Measurements from ENCODE around the gene ATG9B. TPM values are rescaled to one million over a fixed set of nuclear protein-coding genes. Genes with fewer than 3 reads are reported as not detected.

The ATG9B gene
- total RNA-seq, 3 donors from 2014 or later (not counting 1 experiment from before 2014, with no cell fraction given) = 4.4 to 4.6 (median 4.5) TPM

DNA sequence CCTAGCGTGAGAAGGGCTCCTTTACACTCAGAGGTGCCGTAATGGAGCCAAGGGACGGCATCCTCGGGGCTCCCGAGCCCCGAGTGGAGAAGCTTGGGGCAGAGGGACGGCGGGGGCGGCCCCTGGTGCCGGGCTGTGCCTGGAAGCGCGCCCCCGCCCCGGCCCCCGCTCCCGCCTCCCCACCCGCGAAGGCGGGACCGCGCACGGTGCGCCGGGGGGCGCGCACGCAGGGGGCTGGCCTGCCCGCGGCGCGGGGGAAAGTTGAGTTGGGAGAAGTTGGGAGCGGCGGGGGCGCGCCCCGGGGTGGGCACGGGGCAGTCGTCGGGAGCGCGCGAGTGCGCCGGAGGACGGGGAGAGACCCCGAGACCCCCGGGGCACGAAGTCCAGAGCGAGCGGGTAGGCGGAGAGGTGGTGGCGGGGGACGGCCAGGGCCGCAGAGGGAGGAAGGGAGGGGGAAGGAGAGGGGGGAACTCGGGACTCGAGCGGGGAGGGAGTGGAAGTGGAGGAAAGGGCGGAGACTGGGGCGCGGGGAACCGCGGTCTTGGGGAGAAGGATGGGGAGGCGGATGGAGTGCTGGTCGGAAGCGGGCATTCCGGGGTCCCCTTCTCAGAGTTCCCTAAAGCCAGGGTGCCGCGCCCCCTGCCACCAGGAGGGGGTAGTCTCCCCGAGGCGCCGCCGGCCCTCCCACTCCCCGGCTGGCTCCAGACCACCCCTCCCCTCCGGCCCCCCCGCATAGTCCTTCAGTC is 35.2 kb upstream of the ATG9B start, which contains the start of gene SLC4A2:
SLC4A2 (plus strand) TSS at position 223 of the 746 bp plus-strand sequence. CDS start 2,399 bp downstream, outside the sequence.
- Histone ChIP-seq H3K27me3 (ENCODE audit: control insufficient read depth, insufficient read depth, low read length) (no peaks in the 10 kb centered on the region), H3K4me3 (ENCODE audit: low read length) (peak within 1 kb of the TSS; percentile 68), H3K27ac (ENCODE audit: low read length) (peak within 1 kb of the TSS; percentile 90), H3K9me3 (ENCODE audit: control insufficient read depth, insufficient read depth, low read length) (no peaks in the 10 kb centered on the region), H3K4me1 (ENCODE audit: control insufficient read depth, insufficient read depth, low read length) (peaks cover 37% of the 10 kb centered on the region), H3K36me3 (ENCODE audit: control insufficient read depth, insufficient read depth, low read length) (peaks cover 2% of the 10 kb centered on the region)
- peak; percentile 76 to 85 for DNase-seq
- intact Hi-C loops (cut with micrococcal nuclease) = loop anchor here (2.0 kb wide), 1 partner anchor 173 kb away; the partner anchor contains the start of gene CHPF2
- no peaks in the 10 kb centered on the region for H3K9me3 Mint-ChIP-seq
- H3K36me3 Mint-ChIP-seq = no peaks in the 10 kb centered on the region
- peak within 1 kb of the TSS; percentile 91 to 93 for H3K27ac Mint-ChIP-seq
- peaks cover 16 to 45% of the 10 kb centered on the region in 2 donors for H3K4me1 Mint-ChIP-seq
- peak; percentile 50 for TF ChIP-seq CTCF (IDR thresholded peaks at IDR 0.05)
- no peaks in the 10 kb centered on the region for H3K27me3 Mint-ChIP-seq (ENCODE audit: low read depth in 2 of 2)
- peak within 1 kb of the TSS; percentile 96 for H3K4me3 Mint-ChIP-seq
- under 1% methylated on average over 75 of the region's 75 CpGs for WGBS (ENCODE audit: insufficient coverage)
- ATAC-seq = peak; percentile 30 to 62 (median 41)

GRCh38 chr7:151058781-151059366 is 34.6 kb upstream of the ATG9B start:
- 6% methylated on average over 14 of the region's 18 CpGs for WGBS (ENCODE audit: insufficient coverage)
- peak overlapping the region; percentile 68 for H3K4me3 ChIP-seq (ENCODE audit: low read length)
- H3K4me1 ChIP-seq (ENCODE audit: control insufficient read depth, insufficient read depth, low read length) = peaks cover 37% of the 10 kb centered on the region
- H3K9me3 Mint-ChIP-seq = no peaks in the 10 kb centered on the region
- peak overlapping the region; percentile 90 for H3K27ac ChIP-seq (ENCODE audit: low read length)
- no peak for TF ChIP-seq CTCF (IDR thresholded peaks at IDR 0.05)
- H3K27ac Mint-ChIP-seq = peak overlapping the region; percentile 91 to 93
- H3K27me3 ChIP-seq (ENCODE audit: control insufficient read depth, insufficient read depth, low read length) = no peaks in the 10 kb centered on the region
- H3K36me3 ChIP-seq (ENCODE audit: control insufficient read depth, insufficient read depth, low read length) = no peaks in the 10 kb centered on the region
- H3K4me3 Mint-ChIP-seq = peak overlapping the region; percentile 96
- H3K27me3 Mint-ChIP-seq (ENCODE audit: low read depth in 2 of 2) = no peaks in the 10 kb centered on the region
- peaks cover 16 to 45% of the 10 kb centered on the region in 2 donors for H3K4me1 Mint-ChIP-seq
- ATAC-seq = no peak
- no peak for DNase-seq
- no peaks in the 10 kb centered on the region for H3K9me3 ChIP-seq (ENCODE audit: control insufficient read depth, insufficient read depth, low read length)
- intact Hi-C loops (cut with micrococcal nuclease) = loop anchor here (1.0 to 2.0 kb wide), 5 partner anchors 21 to 174 kb away; partner anchors contain the start of genes ABCB8, CHPF2 and FASTK
- no peaks in the 10 kb centered on the region for H3K36me3 Mint-ChIP-seq

DNA sequence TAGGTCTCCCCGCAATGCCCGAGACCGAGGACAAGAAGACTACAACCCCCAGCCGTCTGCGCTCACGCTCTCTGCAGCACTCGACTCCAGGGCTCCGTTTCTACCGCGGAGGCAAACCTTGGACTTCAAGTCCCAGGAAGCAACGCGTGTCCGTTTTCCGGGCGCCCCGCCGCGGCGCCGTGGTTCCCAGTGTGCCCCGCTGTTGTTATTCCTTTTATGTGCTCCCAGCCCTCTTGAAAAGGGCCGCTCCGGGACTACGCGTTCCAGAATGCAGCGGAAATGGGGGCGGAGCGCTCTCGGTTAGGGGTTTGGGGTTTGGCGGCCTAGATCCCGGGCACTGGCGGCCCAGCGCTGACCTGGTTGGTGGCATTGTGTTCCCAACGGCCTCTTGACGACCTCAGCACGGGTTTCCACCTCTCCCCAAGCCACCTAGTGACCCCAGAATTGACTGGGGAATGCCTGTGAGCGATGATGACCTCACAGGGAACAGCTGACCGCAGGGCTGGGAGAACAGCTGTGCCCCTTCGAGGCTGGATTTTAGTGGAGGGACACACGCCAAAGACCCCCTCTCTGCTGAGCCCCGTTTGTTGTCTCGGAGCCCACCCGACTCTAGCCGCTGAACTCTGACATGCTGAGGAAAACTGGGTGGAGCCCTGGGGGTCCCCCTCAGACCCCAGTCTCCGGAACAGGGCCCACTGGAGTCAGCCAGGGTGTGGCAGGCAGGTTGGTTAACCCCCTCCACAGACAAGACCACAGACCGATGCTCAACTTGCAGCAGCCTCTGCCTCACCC is 33.9 kb upstream of the ATG9B start:
- DNase-seq (peak; percentile 91 to 99), ATAC-seq (peak; percentile 93 to 98 (median 95))
- H3K27ac Mint-ChIP-seq = peak overlapping the region; percentile 91 to 93
- Histone ChIP-seq H3K27me3 (ENCODE audit: control insufficient read depth, insufficient read depth, low read length) (no peaks in the 10 kb centered on the region), H3K9me3 (ENCODE audit: control insufficient read depth, insufficient read depth, low read length) (no peaks in the 10 kb centered on the region), H3K4me3 (ENCODE audit: low read length) (peak overlapping the region; percentile 68), H3K27ac (ENCODE audit: low read length) (peak overlapping the region; percentile 90), H3K4me1 (ENCODE audit: control insufficient read depth, insufficient read depth, low read length) (peaks cover 37% of the 10 kb centered on the region), H3K36me3 (ENCODE audit: control insufficient read depth, insufficient read depth, low read length) (no peaks in the 10 kb centered on the region)
- under 1% methylated on average over 46 of the region's 46 CpGs for WGBS (ENCODE audit: insufficient coverage)
- TF ChIP-seq CTCF (IDR thresholded peaks at IDR 0.05) = no peak
- H3K27me3 Mint-ChIP-seq (ENCODE audit: low read depth in 2 of 2) = no peaks in the 10 kb centered on the region
- H3K4me1 Mint-ChIP-seq = peaks cover 16 to 45% of the 10 kb centered on the region in 2 donors
- intact Hi-C loops (cut with micrococcal nuclease) = loop anchor here (1.0 to 2.0 kb wide), 6 partner anchors 22 to 175 kb away; partner anchors contain the start of genes ABCB8, ABCF2, CHPF2 and FASTK
- no peaks in the 10 kb centered on the region for H3K9me3 Mint-ChIP-seq
- H3K36me3 Mint-ChIP-seq = no peaks in the 10 kb centered on the region
- peak overlapping the region; percentile 96 for H3K4me3 Mint-ChIP-seq
